Right renal cortex interstitium (tissue), 3 donors: ENCODE measurements around the gene ASIC5. TPM values are rescaled to one million over a fixed set of nuclear protein-coding genes. Genes with fewer than 3 reads are reported as not detected.
A peak's percentile ranks its signal among the peaks of the same experiment; 100 is the strongest.
"Not testable (repeated sequence)": the region's sequence is repeated elsewhere in the genome, so short reads cannot be mapped to it uniquely, and the experiment has no call there.

Source experiments
- DNase-seq, 3 donors: peaks; one replicate each; pipeline ENCODE4 v3.0.0-alpha.2; 2013; ENCODE audit warnings: low read depth in 3 of 3, low spot score in 2 of 3
- polyA plus RNA-seq, 3 donors: library from polyadenylated mRNA; unstranded; fragments of 120-200 nt; gene quantifications; one replicate each; pipeline ENCODE4 v1.2.1, GENCODE V29; 2013; ENCODE audit not compliant: insufficient read length in 3 of 3

ASIC5 gene, protein sequence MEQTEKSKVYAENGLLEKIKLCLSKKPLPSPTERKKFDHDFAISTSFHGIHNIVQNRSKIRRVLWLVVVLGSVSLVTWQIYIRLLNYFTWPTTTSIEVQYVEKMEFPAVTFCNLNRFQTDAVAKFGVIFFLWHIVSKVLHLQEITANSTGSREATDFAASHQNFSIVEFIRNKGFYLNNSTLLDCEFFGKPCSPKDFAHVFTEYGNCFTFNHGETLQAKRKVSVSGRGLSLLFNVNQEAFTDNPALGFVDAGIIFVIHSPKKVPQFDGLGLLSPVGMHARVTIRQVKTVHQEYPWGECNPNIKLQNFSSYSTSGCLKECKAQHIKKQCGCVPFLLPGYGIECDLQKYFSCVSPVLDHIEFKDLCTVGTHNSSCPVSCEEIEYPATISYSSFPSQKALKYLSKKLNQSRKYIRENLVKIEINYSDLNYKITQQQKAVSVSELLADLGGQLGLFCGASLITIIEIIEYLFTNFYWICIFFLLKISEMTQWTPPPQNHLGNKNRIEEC
- polyA plus RNA-seq, result under 1 TPM in 2 of 3 donors, not detected in 1; 0.07 to 0.13 TPM

DNA sequence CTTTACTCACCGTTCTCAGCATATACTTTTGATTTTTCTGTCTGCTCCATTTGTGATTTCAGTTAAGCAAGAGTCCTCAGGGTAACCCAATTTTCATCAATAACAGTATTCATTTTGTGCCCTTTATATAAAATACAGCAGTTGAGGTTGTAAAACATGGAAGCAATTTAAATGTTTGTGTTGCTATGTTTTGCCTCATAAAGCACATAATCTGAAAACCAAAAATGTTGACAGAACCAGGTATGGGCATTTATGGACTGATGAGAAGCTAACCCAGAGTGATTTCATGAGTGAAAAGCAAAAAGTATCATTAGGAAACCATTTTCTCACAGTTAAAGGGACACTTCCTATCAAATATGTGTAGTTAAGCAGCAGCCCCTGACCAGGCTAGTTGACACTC lies at the start of gene ASIC5:
Gene ASIC5 (minus strand): TSS at position 101 of the 400 bp plus-strand sequence. CDS start 51 bp downstream, at position 50.
- no peak for DNase-seq

GRCh38 chr4:155914782-155915181 lies 48.7 kb upstream of the ASIC5 start:
- no peak for DNase-seq

- no peak for DNase-seq
Observed at GRCh38 chr4:155911905-155912304, 45.8 kb upstream of the ASIC5 start.

DNA sequence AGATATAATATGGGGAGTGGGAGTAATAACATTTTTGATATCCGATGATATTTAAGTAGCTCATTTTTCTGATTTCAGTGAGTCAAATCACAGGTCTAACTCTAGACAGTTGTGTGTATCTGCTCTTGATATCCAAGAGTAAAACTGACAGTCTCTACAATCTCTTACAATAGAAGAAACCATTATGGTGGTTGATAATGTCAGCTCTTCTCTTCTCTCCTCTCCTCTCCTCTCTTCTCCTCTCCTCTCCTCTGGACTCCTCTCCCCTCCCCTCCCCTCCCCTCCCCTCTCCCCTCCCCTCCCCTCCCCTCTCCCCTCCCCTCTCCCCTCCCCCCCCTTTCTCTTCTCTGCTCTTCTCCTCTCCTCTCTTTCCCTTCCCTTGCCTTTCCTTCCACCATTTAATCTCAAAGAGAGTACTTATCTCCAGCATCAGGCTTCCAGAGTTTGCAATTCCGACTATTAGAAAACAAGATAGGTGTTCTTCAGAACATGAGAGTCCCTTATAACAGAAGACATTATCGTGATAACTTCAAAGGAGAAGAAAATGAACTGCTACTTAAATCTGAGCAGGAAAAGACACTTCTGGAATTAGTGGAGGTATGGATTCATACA lies 43.6 kb upstream of the ASIC5 start:
- DNase-seq, result no peak

- no peak for DNase-seq
Observed at GRCh38 chr4:155908187-155909139, 42.4 kb upstream of the ASIC5 start.

- no peak for DNase-seq
Observed at GRCh38 chr4:155907556-155907955, 41.5 kb upstream of the ASIC5 start.

GRCh38 chr4:155906554-155907247 lies 40.6 kb upstream of the ASIC5 start:
- peak in 1 of 3 donors; percentile 45 for DNase-seq

DNA sequence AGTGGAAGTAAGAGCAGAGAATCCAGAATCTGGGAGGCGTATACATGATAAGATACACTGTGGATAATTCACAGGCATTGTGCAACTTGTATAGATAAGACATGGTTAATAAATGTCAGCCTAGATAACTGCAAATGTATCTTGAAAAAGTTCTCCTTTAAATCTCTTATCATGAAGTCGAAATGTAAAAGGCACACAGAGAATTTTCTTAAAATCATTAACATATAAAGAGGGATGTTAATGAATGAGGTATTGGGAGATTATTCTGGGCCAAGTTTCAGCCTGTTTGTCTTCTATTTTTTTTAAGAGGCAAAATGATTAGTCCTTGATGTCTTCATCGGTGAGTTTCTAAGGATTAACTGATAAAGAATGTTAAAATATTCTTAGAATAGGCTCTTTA lies 38.3 kb upstream of the ASIC5 start:
- DNase-seq, result no peak

- DNase-seq, result no peak
Observed at GRCh38 chr4:155903453-155903852, 37.4 kb upstream of the ASIC5 start, which contains the start of gene TDO2. TDO2 (plus strand) TSS chr4:155903696; CDS start chr4:155903759, 63 bp downstream.

GRCh38 chr4:155901013-155901412 lies 34.9 kb upstream of the ASIC5 start:
- no peak for DNase-seq

DNA sequence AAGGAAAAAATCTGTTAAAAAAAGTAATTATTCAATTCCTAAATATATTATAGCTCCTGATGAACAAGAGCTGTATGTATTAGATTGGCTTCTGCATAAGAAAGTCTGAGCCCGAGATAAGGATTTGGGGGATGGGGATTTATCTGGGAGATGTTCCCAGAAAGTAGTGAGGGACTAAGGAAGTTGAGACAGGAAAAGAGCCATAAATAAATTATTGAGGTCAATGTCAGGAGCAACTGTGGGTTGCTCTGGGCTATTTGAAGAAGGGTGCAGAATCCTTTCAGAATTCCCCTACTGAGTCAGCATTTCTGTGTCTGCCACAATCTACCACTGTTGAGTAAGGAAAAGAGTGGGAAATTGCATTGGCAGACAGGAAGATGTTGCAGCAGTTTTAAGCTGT lies 34.3 kb upstream of the ASIC5 start:
- no peak for DNase-seq

DNA sequence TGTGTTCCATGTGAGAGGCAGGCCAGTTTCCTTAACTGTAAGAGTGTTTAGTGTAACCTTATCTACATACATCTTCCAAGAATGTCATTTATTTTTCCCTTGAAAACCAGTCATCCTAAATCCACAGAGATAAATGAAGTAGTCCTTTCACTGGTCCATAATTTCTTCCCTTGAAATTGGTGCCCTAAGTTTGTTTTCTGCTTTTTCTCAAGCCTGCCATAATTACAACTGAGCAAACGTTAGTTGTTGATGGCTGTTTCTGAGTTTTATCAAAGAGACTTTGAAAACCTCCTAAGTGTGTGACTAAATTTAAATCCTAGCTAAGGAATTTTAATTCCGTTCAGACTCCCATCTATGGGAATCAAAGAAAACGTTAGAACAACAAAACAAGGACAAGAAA lies 33.8 kb upstream of the ASIC5 start:
- DNase-seq, result no peak

- not testable (repeated sequence) for DNase-seq
Observed at GRCh38 chr4:155898371-155898770, 32.3 kb upstream of the ASIC5 start.

GRCh38 chr4:155891058-155891457 lies 25.0 kb upstream of the ASIC5 start:
- DNase-seq, result no peak

GRCh38 chr4:155889946-155890345 lies 23.9 kb upstream of the ASIC5 start:
- DNase-seq, result no peak

DNA sequence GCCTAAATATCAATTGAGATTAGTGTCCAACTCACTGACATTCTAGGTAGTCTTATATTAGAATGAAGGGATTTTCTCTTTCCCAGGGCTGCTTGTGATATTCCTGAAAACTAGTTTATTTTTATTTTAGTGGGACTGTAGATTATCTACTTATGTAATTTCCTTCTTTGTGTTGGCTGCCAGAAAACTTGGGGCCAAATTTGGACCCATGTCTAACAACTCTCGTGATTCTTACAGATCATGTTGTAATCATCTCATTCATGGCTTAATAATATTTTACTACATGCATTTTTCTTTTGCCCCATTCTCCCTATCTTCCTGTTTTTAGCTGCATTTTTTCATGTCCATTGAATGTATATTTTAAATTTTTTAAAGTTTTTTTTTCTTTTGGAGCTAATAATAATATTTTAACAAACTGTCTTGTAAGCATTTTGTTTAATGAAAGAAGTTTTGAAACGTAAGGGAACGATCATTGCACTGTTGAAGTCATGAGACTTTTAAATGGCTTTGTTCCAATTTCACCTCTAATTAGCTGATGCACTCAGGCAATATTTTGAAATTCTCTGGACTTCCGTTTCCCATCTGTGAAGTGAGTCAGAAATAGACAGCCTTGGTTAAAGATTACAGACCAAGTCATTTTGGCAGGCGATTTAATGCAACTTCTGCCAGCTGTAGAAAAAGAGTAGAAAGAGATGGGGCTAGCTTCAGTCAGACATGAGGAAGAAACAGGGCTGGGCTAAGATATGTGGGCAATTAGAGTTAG lies 23.1 kb upstream of the ASIC5 start:
- no peak for DNase-seq

- DNase-seq, result no peak
Observed at GRCh38 chr4:155887847-155888570, 21.9 kb upstream of the ASIC5 start.

DNA sequence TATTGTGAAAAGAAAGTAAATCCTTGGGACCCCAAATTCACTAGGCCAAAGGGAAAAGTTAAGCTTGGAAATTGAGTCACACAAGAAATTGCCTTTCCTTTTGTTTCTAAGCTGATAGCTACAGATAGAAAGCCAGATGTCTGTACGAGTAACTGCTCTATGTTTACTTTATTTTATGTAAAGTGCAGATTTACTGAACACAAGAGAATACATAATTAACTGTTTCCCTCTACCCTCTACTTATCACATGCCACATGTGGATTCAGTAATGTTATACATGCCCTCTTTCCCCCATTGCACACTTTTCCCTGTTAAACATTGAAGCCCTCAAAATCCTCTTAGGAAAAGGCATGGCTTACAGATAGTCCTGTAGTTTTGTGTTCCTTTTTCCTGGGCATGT lies 21.0 kb upstream of the ASIC5 start:
- no peak for DNase-seq

DNA sequence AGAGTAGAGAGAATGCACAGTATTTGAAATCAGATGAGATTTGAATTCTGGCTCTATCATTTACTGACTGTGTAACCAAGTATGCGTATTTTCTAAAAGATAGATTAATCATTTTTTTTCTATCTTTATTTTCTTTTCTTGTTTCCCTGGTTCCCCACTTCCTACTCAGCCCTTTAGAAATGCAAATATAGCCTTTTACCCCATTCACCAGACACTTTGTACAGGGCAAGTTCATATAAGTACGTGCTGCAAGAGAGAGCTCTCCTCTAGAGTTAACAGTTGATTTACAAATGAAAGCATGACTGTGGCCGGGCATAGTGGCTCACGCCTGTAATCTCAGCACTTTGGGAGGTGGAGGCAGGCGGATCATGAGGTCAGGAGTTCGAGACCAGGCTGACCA lies 19.6 kb upstream of the ASIC5 start:
- DNase-seq, result no peak
